ENCODE measurements around the gene RERE. TPM values are rescaled to one million over a fixed set of nuclear protein-coding genes. Genes with fewer than 3 reads are reported as not detected.
"Not testable (repeated sequence)": the region's sequence is repeated elsewhere in the genome, so short reads cannot be mapped to it uniquely, and the experiment has no call there.

Gene RERE
- total and polyA plus RNA-seq, 11 donors, result 53.5 to 236 (median 121) TPM

DNA sequence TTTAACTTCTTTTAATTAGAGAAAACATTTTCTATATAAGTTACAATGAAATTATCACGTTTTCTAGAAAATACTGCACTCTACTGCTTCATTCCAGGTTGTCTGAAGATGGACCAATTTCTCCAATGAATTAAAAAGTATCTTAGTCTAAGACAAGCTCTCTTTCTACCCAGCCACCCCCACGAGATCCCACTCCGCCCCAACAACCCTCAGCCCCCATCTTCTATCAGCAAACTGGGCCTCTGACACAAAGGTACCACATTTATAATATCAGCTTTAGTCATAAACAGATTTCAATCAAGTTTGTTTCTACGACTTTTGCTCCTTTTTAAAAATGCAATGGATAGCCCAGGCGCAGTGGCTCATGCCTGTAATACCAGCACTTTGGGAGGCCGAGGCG lies 117.8 kb downstream of the RERE start:
- Histone ChIP-seq H3K36me3 (no peaks in the 10 kb centered on the region), H3K27ac (no peak overlapping the region), H3K4me3 (no peak overlapping the region), H3K4me1 (peaks cover 3 to 50% (median 35%) of the 10 kb centered on the region in 12 donors), H3K27me3 (no peaks in the 10 kb centered on the region), H3K9me3 (no peaks in the 10 kb centered on the region)
- DNase-seq (no peak), ATAC-seq (no peak)
- WGBS, 4 donors, result 93 to 96% (median 96%) methylated on average over 7 of the region's 7 CpGs
- intact Hi-C loops (cut with DNase I), result loop anchor here in 3 of 10 donors (5.0 to 10.0 kb wide), 2 partner anchors 275 to 277 kb away; no protein-coding TSS in a partner anchor
- TF ChIP-seq, protein P1, sequence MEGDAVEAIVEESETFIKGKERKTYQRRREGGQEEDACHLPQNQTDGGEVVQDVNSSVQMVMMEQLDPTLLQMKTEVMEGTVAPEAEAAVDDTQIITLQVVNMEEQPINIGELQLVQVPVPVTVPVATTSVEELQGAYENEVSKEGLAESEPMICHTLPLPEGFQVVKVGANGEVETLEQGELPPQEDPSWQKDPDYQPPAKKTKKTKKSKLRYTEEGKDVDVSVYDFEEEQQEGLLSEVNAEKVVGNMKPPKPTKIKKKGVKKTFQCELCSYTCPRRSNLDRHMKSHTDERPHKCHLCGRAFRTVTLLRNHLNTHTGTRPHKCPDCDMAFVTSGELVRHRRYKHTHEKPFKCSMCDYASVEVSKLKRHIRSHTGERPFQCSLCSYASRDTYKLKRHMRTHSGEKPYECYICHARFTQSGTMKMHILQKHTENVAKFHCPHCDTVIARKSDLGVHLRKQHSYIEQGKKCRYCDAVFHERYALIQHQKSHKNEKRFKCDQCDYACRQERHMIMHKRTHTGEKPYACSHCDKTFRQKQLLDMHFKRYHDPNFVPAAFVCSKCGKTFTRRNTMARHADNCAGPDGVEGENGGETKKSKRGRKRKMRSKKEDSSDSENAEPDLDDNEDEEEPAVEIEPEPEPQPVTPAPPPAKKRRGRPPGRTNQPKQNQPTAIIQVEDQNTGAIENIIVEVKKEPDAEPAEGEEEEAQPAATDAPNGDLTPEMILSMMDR (IDR thresholded peaks at IDR 0.05), result no peak

DNA sequence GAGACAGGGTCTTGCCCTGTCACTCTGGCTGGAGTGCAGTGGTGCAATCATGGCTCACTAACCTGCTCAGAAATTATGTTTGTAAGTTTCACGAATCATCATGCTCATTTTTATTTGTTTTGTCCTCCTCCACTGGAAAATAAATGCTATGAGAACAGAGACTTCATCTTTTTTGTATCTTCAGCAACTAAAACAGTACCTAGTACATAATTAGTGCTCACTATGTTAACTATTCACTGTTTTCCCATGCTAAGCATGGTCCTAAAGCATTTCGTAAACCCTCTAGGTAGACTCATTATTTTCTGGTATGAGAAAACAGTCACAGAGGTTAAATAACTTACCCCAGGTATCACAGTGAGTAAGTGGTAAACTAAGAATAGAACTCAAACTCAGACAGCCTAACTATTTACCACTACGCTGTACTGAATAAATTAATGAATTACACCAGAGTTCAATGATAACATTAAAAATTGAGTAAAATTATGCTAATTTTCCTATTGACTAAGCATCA lies 118.4 kb downstream of the RERE start:
- WGBS, 4 donors, result 65 to 71% (median 68%) methylated on average over 3 of the region's 3 CpGs
- Histone ChIP-seq H3K27me3 (no peaks in the 10 kb centered on the region), H3K4me3 (no peak overlapping the region), H3K9me3 (no peaks in the 10 kb centered on the region), H3K27ac (no peak overlapping the region), H3K4me1 (peaks cover 3 to 47% (median 32%) of the 10 kb centered on the region in 12 donors), H3K36me3 (no peaks in the 10 kb centered on the region)
- ATAC-seq, result no peak
- TF ChIP-seq, protein P1 (IDR thresholded peaks at IDR 0.05), result no peak
- TF ChIP-seq POLR2A (IDR thresholded peaks at IDR 0.05), result no peak
- intact Hi-C loops (cut with DNase I), result no loop called here
- no peak for DNase-seq

DNA sequence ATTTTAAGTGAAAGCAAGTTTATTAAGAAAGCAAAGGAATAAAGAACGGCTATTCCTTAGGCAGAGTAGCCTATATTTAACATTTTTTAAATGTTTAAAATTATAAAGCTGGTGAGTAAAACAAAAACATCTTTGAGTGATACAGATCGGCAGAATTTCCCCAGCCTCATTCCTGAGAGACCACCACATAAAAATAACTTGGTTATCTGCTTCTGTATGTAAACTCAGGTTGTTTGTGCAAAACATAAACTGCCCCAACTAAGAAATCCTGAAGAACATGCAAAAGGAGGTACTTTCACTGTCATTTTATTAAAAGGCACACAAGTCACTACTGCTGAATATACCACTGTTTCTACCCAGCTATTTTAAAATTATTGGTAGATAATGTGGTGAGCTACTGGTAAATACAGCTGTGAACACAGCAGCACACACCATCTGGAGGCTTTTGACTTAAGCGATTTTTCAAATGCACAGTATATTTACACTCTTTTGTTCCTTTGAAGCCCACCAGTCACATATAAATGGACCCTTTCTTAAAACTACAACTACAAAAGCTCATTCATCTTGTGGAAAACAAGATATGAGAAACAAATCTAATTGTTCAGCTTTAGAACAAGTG lies 119.3 kb downstream of the RERE start:
- Histone ChIP-seq H3K27me3 (no peaks in the 10 kb centered on the region), H3K4me1 (peaks cover 3 to 48% (median 32%) of the 10 kb centered on the region in 12 donors)
- WGBS, 4 donors, result 69 to 73% (median 72%) methylated on average over 3 of the region's 3 CpGs

DNA sequence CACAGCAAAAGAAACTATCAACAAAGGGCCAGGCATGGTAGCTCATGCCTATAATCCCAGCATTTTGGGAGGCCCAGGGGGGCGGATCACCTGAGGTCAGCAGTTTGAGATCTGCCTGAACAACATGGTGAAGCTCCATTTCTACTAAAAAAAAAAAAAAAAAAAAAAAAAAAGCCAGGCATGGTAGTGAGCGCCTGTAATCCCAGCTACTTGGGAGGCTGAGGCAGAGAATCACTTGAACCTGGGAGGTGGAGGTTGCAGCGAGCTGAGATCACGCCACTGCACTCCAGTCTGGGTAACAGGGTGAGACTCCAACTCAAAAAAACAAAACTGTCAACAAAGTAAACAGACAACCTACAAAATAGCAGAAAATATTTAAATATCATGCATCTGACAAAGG lies 122.0 kb downstream of the RERE start:
- peaks cover 0 to 37% (median 17%) of the 10 kb centered on the region in 12 donors for H3K4me1 ChIP-seq
- intact Hi-C loops (cut with DNase I); H3K27ac ChIP-seq; DNase-seq; H3K4me3 ChIP-seq; H3K36me3 ChIP-seq; H3K9me3 ChIP-seq; ATAC-seq; H3K27me3 ChIP-seq: not testable (repeated sequence)
- 97 to 99% (median 98%) methylated on average over 4 of the region's 4 CpGs for WGBS, 4 donors

More for the DNA sequence above, 119.3 kb downstream of the RERE start:
- DNase-seq (no peak), ATAC-seq (no peak)
- Histone ChIP-seq H3K9me3 (no peaks in the 10 kb centered on the region), H3K4me3 (no peak overlapping the region), H3K27ac (no peak overlapping the region), H3K36me3 (no peaks in the 10 kb centered on the region)
- TF ChIP-seq, protein P1 (IDR thresholded peaks at IDR 0.05), result no peak
- TF ChIP-seq POLR2A (IDR thresholded peaks at IDR 0.05), result no peak
- intact Hi-C loops (cut with DNase I), result no loop called here

Measured in heart left ventricle (tissue), 16 donors.